MCF 10A (cell line): Measurements from ENCODE around the gene CST7. TPM values are rescaled to one million over a fixed set of nuclear protein-coding genes. Genes with fewer than 3 reads are reported as not detected.
A peak's percentile ranks its signal among the peaks of the same experiment; 100 is the strongest.

Source experiments
- BruUV-seq: library from RNA; stranded (reverse); fragments of 400-500 nt; replicated peaks from 2 replicates; lab custom pipeline; 2021; lab: Mats Ljungman, UMichigan
- CTCF ChIA-PET: fragments of 300-600 bp; sonication (Branson Sonifier 250); formaldehyde crosslinking; extraction: SDS; loops from one replicate; lab custom pipeline; 2021; ENCODE audit warnings: antibody characterized with exemption, inconsistent platforms; lab: Yijun Ruan, JAX
- POLR2A ChIA-PET: fragments of 300-600, 350-650 bp; sonication (Branson Sonifier 250); formaldehyde crosslinking; extraction: SDS; loops from one replicate; lab custom pipeline; 2020; ENCODE audit warnings: antibody characterized with exemption, inconsistent platforms; lab: Yijun Ruan, JAX
- DNase-seq: peaks from one replicate; pipeline ENCODE4 v3.0.0-alpha.2; 2018; ENCODE audit not compliant: unreplicated experiment
- H3K27ac Mint-ChIP-seq: one replicate; pipeline ENCODE4 v1.8.0; 2022; ENCODE audit warnings: mild to moderate bottlenecking, low read depth, mixed read lengths; ENCODE audit not compliant: unreplicated experiment
- H3K27me3 Mint-ChIP-seq: one replicate; pipeline ENCODE4 v1.8.0; 2022; ENCODE audit warnings: mixed read lengths; ENCODE audit not compliant: insufficient read depth, unreplicated experiment
- H3K36me3 Mint-ChIP-seq: one replicate; pipeline ENCODE4 v1.8.0; 2022; ENCODE audit warnings: mild to moderate bottlenecking, moderate library complexity, mixed read lengths; ENCODE audit not compliant: insufficient read depth, unreplicated experiment
- H3K4me1 Mint-ChIP-seq: one replicate; pipeline ENCODE4 v1.8.0; 2022; ENCODE audit warnings: mixed read lengths; ENCODE audit not compliant: insufficient read depth, unreplicated experiment
- H3K4me3 Mint-ChIP-seq: one replicate; pipeline ENCODE4 v1.8.0; 2022; ENCODE audit warnings: mild to moderate bottlenecking, moderate library complexity, mixed read lengths; ENCODE audit not compliant: unreplicated experiment
- H3K9me3 Mint-ChIP-seq: one replicate; pipeline ENCODE4 v1.8.0; 2022; ENCODE audit warnings: mixed read lengths; ENCODE audit not compliant: unreplicated experiment
- intact Hi-C: fragments of 100-400 bp; cut with micrococcal nuclease; formaldehyde crosslinking; loops from 2 replicates; pipeline ENCODE4 v1.14.1; 2022
- total RNA-seq: library from RNA; stranded (reverse); gene quantifications from 2 replicates; pipeline ENCODE4 v1.2.3, GENCODE V29; 2022
- TF ChIP-seq, protein P1 (sequence below): fragments of 200-600 bp; IDR thresholded peaks from one replicate; pipeline ENCODE4 v1.8.0; 2022; ENCODE audit warnings: antibody characterized with exemption, mild to moderate bottlenecking; ENCODE audit not compliant: unreplicated experiment

CST7 gene
- total RNA-seq, 1 experiment from 2014 or later, result not detected

DNA sequence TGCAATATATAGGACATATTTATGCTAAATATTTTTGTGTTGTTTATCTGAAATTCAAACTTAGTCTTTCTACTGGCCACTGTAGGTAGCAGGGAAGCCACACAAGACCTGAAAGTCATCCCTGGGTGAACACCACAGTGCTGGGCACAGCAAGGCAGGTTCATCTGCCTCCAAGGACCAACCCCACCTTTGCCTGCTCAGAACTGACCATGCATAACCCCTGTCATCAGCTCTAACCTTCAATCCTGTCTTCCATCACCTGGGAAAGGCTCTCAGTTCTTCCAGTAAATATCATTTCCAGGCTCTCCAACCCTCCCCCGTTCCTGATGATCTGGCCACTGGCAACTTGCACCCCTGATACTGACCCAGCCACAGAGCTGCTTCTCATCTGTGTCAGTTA lies 32.7 kb upstream of the CST7 start:
- CTCF ChIA-PET, result interaction anchor here (0.5 to 7.8 kb wide), 8 partner anchors 15 to 1475 kb away, joined by 3 to 61 read pairs (median 4); no protein-coding TSS in a partner anchor
- peaks cover 6% of the 10 kb centered on the region for H3K27me3 Mint-ChIP-seq
- intact Hi-C loops, result loop anchor here (5.0 kb wide), 1 partner anchor 919 kb away; no protein-coding TSS in a partner anchor

DNA sequence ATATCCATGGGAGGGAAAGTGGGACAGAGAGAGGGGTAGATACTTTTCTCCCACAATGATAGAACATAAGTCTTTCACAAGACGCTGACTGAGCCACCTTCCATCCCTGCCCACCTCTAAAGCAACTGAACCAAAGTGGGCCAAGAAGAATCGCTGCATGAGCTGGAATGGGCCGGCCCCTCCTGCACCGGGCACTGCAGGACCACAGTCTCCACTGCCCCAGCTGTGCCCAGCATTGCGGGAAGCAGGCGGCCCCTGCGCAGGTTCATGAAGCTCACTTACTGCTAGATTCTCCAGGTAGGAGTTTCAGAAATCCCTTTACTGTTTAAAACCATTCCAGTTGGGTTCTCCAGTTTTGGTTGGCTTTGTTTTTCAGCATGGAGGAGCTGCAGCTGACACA lies 32.0 kb upstream of the CST7 start:
- Mint-ChIP-seq H3K36me3 (no peaks in the 10 kb centered on the region), H3K27me3 (no peaks in the 10 kb centered on the region), H3K4me1 (no peaks in the 10 kb centered on the region), H3K27ac (no peak overlapping the region), H3K4me3 (no peak overlapping the region), H3K9me3 (no peaks in the 10 kb centered on the region)
- TF ChIP-seq, protein P1, sequence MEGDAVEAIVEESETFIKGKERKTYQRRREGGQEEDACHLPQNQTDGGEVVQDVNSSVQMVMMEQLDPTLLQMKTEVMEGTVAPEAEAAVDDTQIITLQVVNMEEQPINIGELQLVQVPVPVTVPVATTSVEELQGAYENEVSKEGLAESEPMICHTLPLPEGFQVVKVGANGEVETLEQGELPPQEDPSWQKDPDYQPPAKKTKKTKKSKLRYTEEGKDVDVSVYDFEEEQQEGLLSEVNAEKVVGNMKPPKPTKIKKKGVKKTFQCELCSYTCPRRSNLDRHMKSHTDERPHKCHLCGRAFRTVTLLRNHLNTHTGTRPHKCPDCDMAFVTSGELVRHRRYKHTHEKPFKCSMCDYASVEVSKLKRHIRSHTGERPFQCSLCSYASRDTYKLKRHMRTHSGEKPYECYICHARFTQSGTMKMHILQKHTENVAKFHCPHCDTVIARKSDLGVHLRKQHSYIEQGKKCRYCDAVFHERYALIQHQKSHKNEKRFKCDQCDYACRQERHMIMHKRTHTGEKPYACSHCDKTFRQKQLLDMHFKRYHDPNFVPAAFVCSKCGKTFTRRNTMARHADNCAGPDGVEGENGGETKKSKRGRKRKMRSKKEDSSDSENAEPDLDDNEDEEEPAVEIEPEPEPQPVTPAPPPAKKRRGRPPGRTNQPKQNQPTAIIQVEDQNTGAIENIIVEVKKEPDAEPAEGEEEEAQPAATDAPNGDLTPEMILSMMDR, result no peak
- ChIA-PET POLR2A (no interaction called here), CTCF (interaction anchor here (0.5 to 7.8 kb wide), 7 partner anchors 11 to 1475 kb away, joined by 3 to 61 read pairs (median 3); no protein-coding TSS in a partner anchor)
- BruUV-seq, result no TSS peak
- intact Hi-C loops, result loop anchor here (5.0 kb wide), 1 partner anchor 920 kb away; no protein-coding TSS in a partner anchor
- DNase-seq, result no peak

More for the DNA sequence above, 32.7 kb upstream of the CST7 start:
- no peaks in the 10 kb centered on the region for H3K36me3 Mint-ChIP-seq
- TF ChIP-seq, protein P1, result no peak
- no peak overlapping the region for H3K4me3 Mint-ChIP-seq
- BruUV-seq, result no TSS peak
- POLR2A ChIA-PET, result no interaction called here
- no peak for DNase-seq
- H3K9me3 Mint-ChIP-seq, result no peaks in the 10 kb centered on the region
- H3K4me1 Mint-ChIP-seq, result no peaks in the 10 kb centered on the region
- H3K27ac Mint-ChIP-seq, result no peak overlapping the region

DNA sequence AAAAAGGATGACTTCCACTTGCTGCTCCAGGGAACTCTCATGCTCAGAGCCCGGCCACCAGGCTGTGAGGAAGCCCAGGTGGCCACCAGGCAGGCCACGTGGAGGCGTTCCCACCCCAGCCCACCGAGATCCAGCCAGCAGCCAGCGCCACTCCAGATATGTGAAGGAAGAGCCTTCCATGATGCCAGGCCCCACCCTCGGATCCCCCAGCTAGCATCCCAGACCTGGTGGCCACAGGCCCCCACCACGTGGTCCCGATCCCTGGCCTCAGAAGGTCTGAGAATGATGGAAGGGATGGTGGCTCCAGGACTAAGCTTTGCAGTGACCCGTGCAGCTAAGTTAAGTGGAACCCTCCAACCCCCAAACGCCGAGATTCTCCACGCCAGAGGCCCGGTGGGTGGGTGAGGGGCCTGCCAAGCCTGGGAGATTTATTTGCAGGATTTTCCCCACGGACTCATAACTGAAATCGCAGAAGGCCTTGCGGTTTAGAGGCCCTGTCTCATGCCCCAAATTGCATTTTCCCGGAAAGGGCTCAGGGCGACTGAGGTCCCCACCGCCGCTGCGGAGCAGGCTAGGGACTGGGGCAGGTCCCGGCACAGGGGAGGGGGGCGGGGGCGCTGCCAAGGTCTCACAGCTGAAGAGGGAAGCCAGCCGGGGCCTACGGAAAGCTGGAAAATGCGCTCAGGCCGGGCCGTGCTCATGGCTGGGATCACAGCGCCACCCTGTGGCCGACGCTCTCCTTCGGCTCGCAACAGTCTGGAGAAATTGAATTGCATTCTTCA lies 31.1 kb upstream of the CST7 start:
- no peaks in the 10 kb centered on the region for H3K9me3 Mint-ChIP-seq
- ChIA-PET CTCF (interaction anchor here (0.6 to 7.8 kb wide), 14 partner anchors 10 to 1310 kb away, joined by 3 to 61 read pairs (median 3); no protein-coding TSS in a partner anchor), POLR2A (no interaction called here)
- TF ChIP-seq, protein P1, result peak; percentile 75
- BruUV-seq, result no TSS peak
- DNase-seq, result peak; percentile 42
- H3K4me1 Mint-ChIP-seq, result no peaks in the 10 kb centered on the region
- H3K27ac Mint-ChIP-seq, result no peak overlapping the region
- H3K4me3 Mint-ChIP-seq, result no peak overlapping the region
- H3K27me3 Mint-ChIP-seq, result no peaks in the 10 kb centered on the region
- H3K36me3 Mint-ChIP-seq, result no peaks in the 10 kb centered on the region
- intact Hi-C loops, result loop anchor here (1.0 to 5.0 kb wide), 2 partner anchors 921 to 1250 kb away; no protein-coding TSS in a partner anchor
